Measurements from ENCODE around the gene MYL5. TPM values are rescaled to one million over a fixed set of nuclear protein-coding genes. Genes with fewer than 3 reads are reported as not detected.
A peak's percentile ranks its signal among the peaks of the same experiment; 100 is the strongest.

The MYL5 gene
- total and polyA plus RNA-seq, 2 of the 13 experiments (the other 11 are each of a cell fraction or from before 2014, with no cell fraction given): 6.5 to 16.0 TPM

- no peak for TF ChIP-seq GMEB2 (CRISPR knock-in tag; IDR thresholded peaks at IDR 0.05; ENCODE audit: low read depth)
- no peak for TF ChIP-seq ZNF570 (CRISPR knock-in tag; IDR thresholded peaks at IDR 0.05; ENCODE audit: borderline replicate concordance)
- TF ChIP-seq POLR2A (IDR thresholded peaks at IDR 0.05; ENCODE audit: insufficient read depth in 1 of 2, low read depth in 2 of 2, low read length in 2 of 2): no peak
- no peak for TF ChIP-seq GTF3A (CRISPR knock-in tag; conservative IDR thresholded peaks at IDR 0.05)
- TF ChIP-seq, protein P1, sequence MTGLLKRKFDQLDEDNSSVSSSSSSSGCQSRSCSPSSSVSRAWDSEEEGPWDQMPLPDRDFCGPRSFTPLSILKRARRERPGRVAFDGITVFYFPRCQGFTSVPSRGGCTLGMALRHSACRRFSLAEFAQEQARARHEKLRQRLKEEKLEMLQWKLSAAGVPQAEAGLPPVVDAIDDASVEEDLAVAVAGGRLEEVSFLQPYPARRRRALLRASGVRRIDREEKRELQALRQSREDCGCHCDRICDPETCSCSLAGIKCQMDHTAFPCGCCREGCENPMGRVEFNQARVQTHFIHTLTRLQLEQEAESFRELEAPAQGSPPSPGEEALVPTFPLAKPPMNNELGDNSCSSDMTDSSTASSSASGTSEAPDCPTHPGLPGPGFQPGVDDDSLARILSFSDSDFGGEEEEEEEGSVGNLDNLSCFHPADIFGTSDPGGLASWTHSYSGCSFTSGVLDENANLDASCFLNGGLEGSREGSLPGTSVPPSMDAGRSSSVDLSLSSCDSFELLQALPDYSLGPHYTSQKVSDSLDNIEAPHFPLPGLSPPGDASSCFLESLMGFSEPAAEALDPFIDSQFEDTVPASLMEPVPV (CRISPR knock-in tag; IDR thresholded peaks at IDR 0.05): no peak
- no peak for TF ChIP-seq SMAD1 (CRISPR knock-in tag; IDR thresholded peaks at IDR 0.05; ENCODE audit: borderline replicate concordance, low read depth)
- TF ChIP-seq ZZZ3 (CRISPR knock-in tag; IDR thresholded peaks at IDR 0.05; ENCODE audit: borderline replicate concordance): no peak
- no peak for TF ChIP-seq ZNF792 (CRISPR knock-in tag; IDR thresholded peaks at IDR 0.05)
- TF ChIP-seq ZNF24 (IDR thresholded peaks at IDR 0.05): no peak
- TF ChIP-seq KLF9 (CRISPR knock-in tag; IDR thresholded peaks at IDR 0.05; ENCODE audit: low read depth): no peak
- no peak for TF ChIP-seq ZNF235 (CRISPR knock-in tag; IDR thresholded peaks at IDR 0.05; ENCODE audit: borderline replicate concordance)
- TF ChIP-seq KAT8 (CRISPR knock-in tag; IDR thresholded peaks at IDR 0.05): no peak
- no peak for TF ChIP-seq ZNF484 (CRISPR knock-in tag; IDR thresholded peaks at IDR 0.05; ENCODE audit: borderline replicate concordance, low read depth)
- peak; percentile 83 for TF ChIP-seq ZNF407 (CRISPR knock-in tag; IDR thresholded peaks at IDR 0.05; ENCODE audit: not compliant biosample characterization)
- TF ChIP-seq HIC2 (CRISPR knock-in tag; IDR thresholded peaks at IDR 0.05; ENCODE audit: low read depth): no peak
Observed at GRCh38 chr4:681736-682451, 7.6 kb downstream of the MYL5 start (continued).
